Endothelial cell of umbilical vein (primary cell): ENCODE data around the gene WASL. TPM values are rescaled to one million over a fixed set of nuclear protein-coding genes. Genes with fewer than 3 reads are reported as not detected.

ENCODE experiments used
- BruUV-seq: library from RNA; stranded (reverse); fragments of 400-500 nt; replicated peaks from 2 replicates; lab custom pipeline; 2021; lab: Mats Ljungman, UMichigan
- CTCF ChIA-PET: fragments of 300-600, 350-600 bp; sonication (Branson Sonifier 250); formaldehyde crosslinking; loops from one replicate; lab custom pipeline; 2021; ENCODE audit warnings: antibody characterized with exemption, inconsistent platforms; lab: Charles Lee
- POLR2A ChIA-PET: fragments of 300-600, 350-600 bp; sonication (Branson Sonifier 250); formaldehyde crosslinking; loops from one replicate; lab custom pipeline; 2021; ENCODE audit warnings: antibody characterized with exemption, inconsistent platforms; lab: Charles Lee
- DNase-seq: peaks from one replicate; pipeline ENCODE4 v3.0.0-alpha.2; 2011; ENCODE audit warnings: low read depth, low spot score
- FAIRE-seq: peaks from 2 replicates; lab custom pipeline; 2011; peaks lifted over from hg19 to GRCh38; lab: Jason Lieb, UNC
- H2AFZ ChIP-seq: 2 replicates; pipeline ENCODE4 v1.6.0; 2012; ENCODE audit warnings: low read depth, low read length, control low read depth, inconsistent platforms
- H3K27ac ChIP-seq: 2 replicates; pipeline ENCODE4 v1.5.1; 2011; ENCODE audit warnings: low read depth, mild to moderate bottlenecking, control low read depth, low read length, moderate library complexity; ENCODE audit not compliant: insufficient read depth
- H3K27me3 ChIP-seq, 2 experiments: 2 replicates each; pipeline versions ENCODE4 v1.6.0 to v1.6.1; 2011; ENCODE audit warnings: low read length in 2 of 2, mixed read lengths in 1 of 2; ENCODE audit not compliant: control insufficient read depth in 2 of 2, insufficient read depth in 2 of 2
- H3K36me3 ChIP-seq, 2 experiments: 2 replicates in 1 of 2; 3 replicates in 1 of 2; pipeline ENCODE4 v1.5.1; 2011; ENCODE audit warnings: low read length in 2 of 2, mild to moderate bottlenecking in 1 of 2, moderate library complexity in 1 of 2; ENCODE audit not compliant: control insufficient read depth in 2 of 2, insufficient read depth in 2 of 2; ENCODE audit errors: extremely low read depth in 1 of 2
- H3K4me1 ChIP-seq: 3 replicates; pipeline ENCODE4 v1.5.1; 2011; ENCODE audit warnings: mild to moderate bottlenecking, low read length; ENCODE audit not compliant: control insufficient read depth, insufficient read depth; ENCODE audit errors: extremely low read depth
- H3K4me2 ChIP-seq: 2 replicates; pipeline ENCODE4 v1.6.1; 2011; ENCODE audit warnings: low read length, control low read depth, mixed read lengths; ENCODE audit not compliant: insufficient read depth
- H3K4me3 ChIP-seq, 3 experiments: fragments of 200-600 bp in 1 of 3; sonication (generic), shearing (Covaris generic) in 1 of 3; replicated peaks in 1 of 3; 2 replicates each; pipeline ENCODE4 v1.5.1; 2011 to 2016; ENCODE audit warnings: control low read depth in 3 of 3, low read length in 3 of 3, mild to moderate bottlenecking in 2 of 3, inconsistent platforms in 1 of 3, low read depth in 1 of 3, moderate library complexity in 1 of 3; ENCODE audit not compliant: insufficient read depth in 1 of 3
- H3K79me2 ChIP-seq: 2 replicates; pipeline ENCODE4 v1.6.0; 2012; ENCODE audit warnings: low read length, inconsistent platforms; ENCODE audit not compliant: control insufficient read depth, insufficient read depth
- H3K9ac ChIP-seq: replicated peaks from 2 replicates; pipeline ENCODE3; 2011; ENCODE audit warnings: low read length, control low read depth; ENCODE audit not compliant: insufficient read depth; ENCODE audit errors: extremely low read depth
- H3K9me1 ChIP-seq: replicated peaks from 3 replicates; pipeline ENCODE4 v1.6.0; 2011; ENCODE audit warnings: mild to moderate bottlenecking, low read length; ENCODE audit not compliant: control insufficient read depth, insufficient read depth; ENCODE audit errors: extremely low read depth
- H3K9me3 ChIP-seq: replicated peaks from 2 replicates; pipeline ENCODE4 v1.5.1; 2012; ENCODE audit warnings: low read length, inconsistent platforms; ENCODE audit not compliant: control insufficient read depth, insufficient read depth
- H4K20me1 ChIP-seq: replicated peaks from 2 replicates; pipeline ENCODE3; 2011; ENCODE audit warnings: mild to moderate bottlenecking, low read length; ENCODE audit not compliant: control insufficient read depth, insufficient read depth; ENCODE audit errors: extremely low read depth
- EZH2 ChIP-seq: IDR thresholded peaks from 2 replicates; pipeline ENCODE4 v1.6.1; 2012; ENCODE audit warnings: borderline replicate concordance, low read depth, mild to moderate bottlenecking, moderate library complexity, low read length, inconsistent platforms; ENCODE audit not compliant: severe bottlenecking
- FOS ChIP-seq: IDR thresholded peaks from 2 replicates; pipeline ENCODE4 v1.6.1; 2011; ENCODE audit warnings: mild to moderate bottlenecking, low read length, moderate library complexity, borderline replicate concordance; ENCODE audit not compliant: insufficient read depth
- GATA2 ChIP-seq: IDR thresholded peaks from 2 replicates; pipeline ENCODE4 v1.7.0; 2011; ENCODE audit warnings: low read depth, mild to moderate bottlenecking, moderate library complexity, mixed read lengths, low read length; ENCODE audit not compliant: insufficient read length, insufficient read depth
- JUN ChIP-seq: IDR thresholded peaks from 2 replicates; pipeline ENCODE4 v1.6.1; 2011; ENCODE audit warnings: borderline replicate concordance, low read depth; ENCODE audit not compliant: insufficient read length, insufficient read depth
- MAX ChIP-seq: IDR thresholded peaks from 2 replicates; pipeline ENCODE4 v1.6.1; 2011; ENCODE audit not compliant: insufficient read depth, insufficient read length
- MYC ChIP-seq: IDR thresholded peaks from one replicate; pipeline ENCODE4 v1.6.1; 2011; ENCODE audit warnings: mild to moderate bottlenecking, low read depth, low read length
- POLR2A ChIP-seq: IDR thresholded peaks from 2 replicates; pipeline ENCODE4 v1.6.1; 2012; ENCODE audit warnings: low read depth, mild to moderate bottlenecking, control low read depth, low read length
- POLR2AphosphoS5 ChIP-seq: IDR thresholded peaks from 2 replicates; pipeline ENCODE4 v1.6.1; 2012; ENCODE audit warnings: low read depth, mild to moderate bottlenecking, control low read depth, low read length, moderate library complexity; ENCODE audit not compliant: insufficient read depth
- dilution Hi-C: fragments of 300-500 bp; cut with MboI; formaldehyde crosslinking; loops from one replicate; pipeline ENCODE4 v1.15.0; 2019; ENCODE audit warnings: low sequenced_read_pairs; ENCODE audit not compliant: extremely low pct_ligation_motif_present
- intact Hi-C: fragments of 100-400 bp; cut with micrococcal nuclease; formaldehyde crosslinking; loops from one replicate; pipeline ENCODE4 v1.10.0; 2022
- polyA plus RNA-seq, 4 experiments: library from polyadenylated mRNA; depleted of rRNA in 3 of 4; stranded (reverse) in 3 of 4; unstranded in 1 of 4; fragments of >200 nt; gene quantifications; 2 replicates each; pipeline versions ENCODE4 v1.2.1 to v1.2.3, GENCODE V29; 2011 to 2012; ENCODE audit warnings: missing spikeins in 1 of 4
- total RNA-seq: library from RNA; stranded (reverse); gene quantifications from 2 replicates; pipeline ENCODE4 v1.2.3, GENCODE V29; 2021
- TF ChIP-seq, protein P1 (sequence below), 2 donors: IDR thresholded peaks; 1 replicate in 1 of 2; 2 replicates in 1 of 2; pipeline ENCODE4 v1.5.1; 2011; ENCODE audit warnings: low read length in 2 of 2, mild to moderate bottlenecking in 2 of 2, moderate library complexity in 2 of 2, control low read depth in 1 of 2, inconsistent platforms in 1 of 2, low read depth in 1 of 2; ENCODE audit not compliant: insufficient read depth in 1 of 2; ENCODE audit errors: extremely low read depth in 1 of 2

The WASL gene
- total and polyA plus RNA-seq, 2 donors (not counting 3 experiments of a cell fraction or from before 2014, with no cell fraction given): 5.2 to 24.0 TPM

DNA sequence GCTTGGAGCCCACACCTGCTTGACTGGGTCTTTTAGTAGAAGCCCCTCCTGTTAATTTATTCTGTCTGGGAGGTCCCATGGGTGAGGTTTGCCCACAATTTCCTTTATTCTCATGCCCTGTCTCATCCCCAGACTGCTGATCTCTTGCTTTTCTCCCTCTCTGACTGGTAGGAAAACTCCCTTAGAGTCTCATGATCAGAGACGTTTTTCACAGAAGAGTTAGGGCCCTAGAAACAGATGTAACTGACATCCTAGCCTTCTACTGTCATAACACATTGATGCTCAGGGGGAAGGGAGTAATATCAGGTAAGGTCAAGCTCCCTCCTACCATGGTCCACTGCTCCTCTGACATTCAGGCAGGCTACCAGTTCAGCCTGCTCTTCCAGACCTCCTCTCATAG is 43.7 kb upstream of the WASL start:
- dilution Hi-C loops (no loop called here), intact Hi-C loops (loop anchor here (10.0 kb wide), 1 partner anchor 332 kb away; no protein-coding TSS in a partner anchor)
- H3K36me3 ChIP-seq: no peaks in the 10 kb centered on the region
- H3K4me2 ChIP-seq: no peak overlapping the region
- no TSS peak for BruUV-seq
- CTCF ChIA-PET: interaction anchor here (1.0 to 2.3 kb wide), 4 partner anchors 10 to 73 kb away, joined by 4 to 7 read pairs (median 6); no protein-coding TSS in a partner anchor
- H4K20me1 ChIP-seq: no peaks in the 10 kb centered on the region
- POLR2A ChIA-PET: no interaction called here
- no peaks in the 10 kb centered on the region for H3K9me1 ChIP-seq
- no peak overlapping the region for H2AFZ ChIP-seq
- no peak overlapping the region for H3K4me3 ChIP-seq
- H3K27ac ChIP-seq: no peak overlapping the region
- H3K9ac ChIP-seq: no peak overlapping the region
- FAIRE-seq (no peak), DNase-seq (no peak)
- H3K27me3 ChIP-seq: no peaks in the 10 kb centered on the region
- TF ChIP-seq MAX (no peak), FOS (no peak), EZH2 (no peak), POLR2AphosphoS5 (no peak), POLR2A (no peak), MYC (no peak), GATA2 (no peak), JUN (no peak)
- TF ChIP-seq, protein P1, sequence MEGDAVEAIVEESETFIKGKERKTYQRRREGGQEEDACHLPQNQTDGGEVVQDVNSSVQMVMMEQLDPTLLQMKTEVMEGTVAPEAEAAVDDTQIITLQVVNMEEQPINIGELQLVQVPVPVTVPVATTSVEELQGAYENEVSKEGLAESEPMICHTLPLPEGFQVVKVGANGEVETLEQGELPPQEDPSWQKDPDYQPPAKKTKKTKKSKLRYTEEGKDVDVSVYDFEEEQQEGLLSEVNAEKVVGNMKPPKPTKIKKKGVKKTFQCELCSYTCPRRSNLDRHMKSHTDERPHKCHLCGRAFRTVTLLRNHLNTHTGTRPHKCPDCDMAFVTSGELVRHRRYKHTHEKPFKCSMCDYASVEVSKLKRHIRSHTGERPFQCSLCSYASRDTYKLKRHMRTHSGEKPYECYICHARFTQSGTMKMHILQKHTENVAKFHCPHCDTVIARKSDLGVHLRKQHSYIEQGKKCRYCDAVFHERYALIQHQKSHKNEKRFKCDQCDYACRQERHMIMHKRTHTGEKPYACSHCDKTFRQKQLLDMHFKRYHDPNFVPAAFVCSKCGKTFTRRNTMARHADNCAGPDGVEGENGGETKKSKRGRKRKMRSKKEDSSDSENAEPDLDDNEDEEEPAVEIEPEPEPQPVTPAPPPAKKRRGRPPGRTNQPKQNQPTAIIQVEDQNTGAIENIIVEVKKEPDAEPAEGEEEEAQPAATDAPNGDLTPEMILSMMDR (IDR thresholded peaks at IDR 0.05; ENCODE audit: extremely low read depth in 1 of 2, insufficient read depth in 1 of 2, low read depth in 1 of 2, low read length in 2 of 2): no peak
- H3K4me1 ChIP-seq: no peaks in the 10 kb centered on the region
- H3K9me3 ChIP-seq: no peaks in the 10 kb centered on the region
- H3K79me2 ChIP-seq: no peaks in the 10 kb centered on the region
